IMR-90 (cell line): ENCODE data around the gene ITGB2. TPM values are rescaled to one million over a fixed set of nuclear protein-coding genes. Genes with fewer than 3 reads are reported as not detected.

Experiments used
- ATAC-seq: fragments of 200-7000 bp; cut with Tn5 transposase; 2 replicates; pipeline ENCODE4 v1.9.1; 2020; ENCODE audit warnings: low read depth, mild to moderate bottlenecking, moderate library complexity
- BruUV-seq: library from RNA; stranded (reverse); fragments of 400-500 nt; replicated peaks from 2 replicates; lab custom pipeline; 2021; lab: Mats Ljungman, UMichigan
- CTCF ChIA-PET: fragments of 300-600 bp; formaldehyde crosslinking; extraction: SDS; loops from one replicate; lab custom pipeline; 2021; ENCODE audit warnings: antibody characterized with exemption; lab: Yijun Ruan, JAX
- POLR2A ChIA-PET: fragments of 300-600 bp; sonication (Branson Sonifier 250); formaldehyde crosslinking; loops from one replicate; lab custom pipeline; 2022; ENCODE audit warnings: antibody characterized with exemption; ENCODE audit not compliant: unreplicated experiment; lab: Charles Lee
- DNase-seq: peaks from one replicate; pipeline ENCODE4 v3.0.0; 2013
- H2AFZ ChIP-seq: replicated peaks from 2 replicates; pipeline ENCODE3; 2013; ENCODE audit warnings: low read length, mild to moderate bottlenecking; ENCODE audit not compliant: poor library complexity
- H2AK5ac ChIP-seq: 2 replicates; pipeline ENCODE4 v1.6.1; 2013; ENCODE audit warnings: low read depth, low read length, inconsistent platforms
- H2AK9ac ChIP-seq: replicated peaks from 2 replicates; pipeline ENCODE3; 2013; ENCODE audit warnings: mild to moderate bottlenecking, low read depth, low read length, moderate library complexity; ENCODE audit not compliant: poor library complexity
- H2BK120ac ChIP-seq: 2 replicates; pipeline ENCODE4 v1.6.1; 2013; ENCODE audit warnings: low read depth, low read length, inconsistent platforms
- H2BK15ac ChIP-seq: 3 replicates; pipeline ENCODE4 v1.6.1; 2013; ENCODE audit warnings: low read depth, low read length, inconsistent platforms
- H2BK20ac ChIP-seq: 2 replicates; pipeline ENCODE4 v1.6.1; 2013; ENCODE audit warnings: low read depth, mild to moderate bottlenecking, inconsistent platforms, low read length, moderate library complexity
- H2BK5ac ChIP-seq: 2 replicates; pipeline ENCODE4 v1.6.1; 2013; ENCODE audit warnings: mild to moderate bottlenecking, low read depth, low read length, inconsistent platforms; ENCODE audit not compliant: poor library complexity, severe bottlenecking
- H3K14ac ChIP-seq: replicated peaks from 2 replicates; pipeline ENCODE4 v1.6.1; 2013; ENCODE audit warnings: low read depth, low read length, inconsistent platforms
- H3K18ac ChIP-seq: 2 replicates; pipeline ENCODE4 v1.6.1; 2013; ENCODE audit warnings: low read depth, low read length, control low read depth
- H3K23ac ChIP-seq: 2 replicates; pipeline ENCODE4 v1.6.1; 2013; ENCODE audit warnings: low read depth, low read length, inconsistent platforms
- H3K27ac ChIP-seq: 2 replicates; pipeline ENCODE4 v1.5.1; 2013; ENCODE audit warnings: mild to moderate bottlenecking, control low read depth, low read length; ENCODE audit not compliant: insufficient read depth
- H3K27me3 ChIP-seq: 2 replicates; pipeline ENCODE4 v1.6.1; 2013; ENCODE audit warnings: low read length; ENCODE audit not compliant: control insufficient read depth, insufficient read depth
- H3K36me3 ChIP-seq: 2 replicates; pipeline ENCODE4 v1.6.1; 2013; ENCODE audit warnings: low read length, mixed read lengths; ENCODE audit not compliant: control insufficient read depth, insufficient read depth
- H3K4ac ChIP-seq: 2 replicates; pipeline ENCODE4 v1.6.1; 2013; ENCODE audit warnings: low read depth, low read length, inconsistent platforms
- H3K4me1 ChIP-seq: 2 replicates; pipeline ENCODE4 v1.6.1; 2013; ENCODE audit warnings: low read length, mixed read lengths; ENCODE audit not compliant: control insufficient read depth, insufficient read depth
- H3K4me2 ChIP-seq: 2 replicates; pipeline ENCODE4 v1.6.1; 2013; ENCODE audit warnings: low read depth, mild to moderate bottlenecking, control low read depth, low read length, moderate library complexity
- H3K4me3 ChIP-seq: 2 replicates; pipeline ENCODE4 v1.5.1; 2013; ENCODE audit warnings: low read depth, mild to moderate bottlenecking, control low read depth, low read length, moderate library complexity; ENCODE audit not compliant: insufficient read depth
- H3K56ac ChIP-seq: 2 replicates; pipeline ENCODE4 v1.6.1; 2013; ENCODE audit warnings: low read length, inconsistent platforms; ENCODE audit not compliant: insufficient read depth; ENCODE audit errors: extremely low read depth
- H3K79me1 ChIP-seq, 2 experiments: 2 replicates each; pipeline ENCODE4 v1.6.1; 2013; ENCODE audit warnings: low read length in 2 of 2, inconsistent platforms in 1 of 2, low read depth in 1 of 2
- H3K9ac ChIP-seq: 2 replicates; pipeline ENCODE4 v1.6.1; 2013; ENCODE audit warnings: low read depth, low read length, control low read depth
- H3K9me1 ChIP-seq: 2 replicates; pipeline ENCODE4 v1.6.1; 2013; ENCODE audit warnings: low read length, inconsistent platforms; ENCODE audit not compliant: insufficient read depth
- H3K9me3 ChIP-seq: 2 replicates; pipeline ENCODE4 v1.6.1; 2013; ENCODE audit warnings: low read length; ENCODE audit not compliant: control insufficient read depth, insufficient read depth
- H4K20me1 ChIP-seq: 2 replicates; pipeline ENCODE4 v1.6.1; 2013; ENCODE audit warnings: low read length, inconsistent platforms; ENCODE audit not compliant: insufficient read depth
- H4K5ac ChIP-seq: 2 replicates; pipeline ENCODE4 v1.6.1; 2013; ENCODE audit warnings: mild to moderate bottlenecking, low read depth, low read length, control low read depth
- H4K8ac ChIP-seq, 2 experiments: 2 replicates each; pipeline ENCODE4 v1.6.1; 2013; ENCODE audit warnings: low read depth in 2 of 2, low read length in 2 of 2, control low read depth in 1 of 2, inconsistent platforms in 1 of 2
- H4K91ac ChIP-seq: 2 replicates; pipeline ENCODE4 v1.6.1; 2013; ENCODE audit warnings: low read depth, low read length, inconsistent platforms; ENCODE audit not compliant: insufficient read depth
- CEBPB ChIP-seq: IDR thresholded peaks from 2 replicates; pipeline ENCODE4 v1.6.1; 2012; ENCODE audit warnings: low read depth, low read length, improper control_type of control experiment
- CHD1 ChIP-seq: IDR thresholded peaks from 2 replicates; pipeline ENCODE4 v1.6.1; 2012; ENCODE audit warnings: low read depth, low read length, improper control_type of control experiment
- CTCF ChIP-seq: conservative IDR thresholded peaks from 2 replicates; pipeline ENCODE4 v1.5.1; 2012; ENCODE audit warnings: mild to moderate bottlenecking, low read depth, low read length, improper control_type of control experiment
- ELK1 ChIP-seq: fragments of 150-350 bp; IDR thresholded peaks from 2 replicates; pipeline ENCODE4 v1.6.1; 2016; ENCODE audit warnings: low read depth, mild to moderate bottlenecking, low read length, moderate library complexity, borderline replicate concordance
- MAFK ChIP-seq: IDR thresholded peaks from 2 replicates; pipeline ENCODE4 v1.6.1; 2012; ENCODE audit warnings: low read depth, low read length, improper control_type of control experiment
- MAZ ChIP-seq: IDR thresholded peaks from 2 replicates; pipeline ENCODE4 v1.6.1; 2012; ENCODE audit warnings: low read depth, mild to moderate bottlenecking, low read length, improper control_type of control experiment, moderate library complexity, borderline replicate concordance
- NFE2L2 ChIP-seq: fragments of 150-350 bp; IDR thresholded peaks from 2 replicates; pipeline ENCODE4 v1.6.1; 2016; ENCODE audit warnings: low read depth, mild to moderate bottlenecking, low read length
- POLR2A ChIP-seq: IDR thresholded peaks from 2 replicates; pipeline ENCODE4 v1.6.1; 2012; ENCODE audit warnings: mild to moderate bottlenecking, low read depth, low read length
- RAD21 ChIP-seq: IDR thresholded peaks from 2 replicates; pipeline ENCODE4 v1.6.1; 2012; ENCODE audit warnings: low read length, improper control_type of control experiment
- RFX5 ChIP-seq: IDR thresholded peaks from 2 replicates; pipeline ENCODE4 v1.8.0; 2012; ENCODE audit warnings: low read depth, mild to moderate bottlenecking, low read length, moderate library complexity
- SMC3 ChIP-seq: fragments of 150-350 bp; IDR thresholded peaks from 2 replicates; pipeline ENCODE4 v1.6.1; 2016; ENCODE audit warnings: low read depth, mild to moderate bottlenecking, antibody characterized with exemption, low read length, moderate library complexity
- USF2 ChIP-seq: fragments of 150-350 bp; IDR thresholded peaks from 2 replicates; pipeline ENCODE4 v1.6.1; 2017; ENCODE audit warnings: mild to moderate bottlenecking, antibody characterized with exemption, low read length, low read depth
- WGBS, 2 experiments: methylation state at CpG; one replicate each; pipeline versions ENCODE4 v1.1.5 to v1.1.7; 2013; ENCODE audit warnings: missing lambda C conversion rate in 2 of 2; ENCODE audit not compliant: insufficient read length in 1 of 2; ENCODE audit errors: extremely low coverage in 2 of 2; 5-methylcytosine and 5-hydroxymethylcytosine counted together
- dilution Hi-C: fragments of 300-500 bp; cut with HindIII; formaldehyde crosslinking; loops from one replicate; pipeline ENCODE4 v1.14.3; 2018; ENCODE audit warnings: low sequenced_read_pairs; ENCODE audit not compliant: unreplicated experiment
- in situ Hi-C: fragments of 300-500 bp; cut with MboI; formaldehyde crosslinking; loops from 3 replicates; pipeline ENCODE4 v1.14.3; 2019; ENCODE audit warnings: low sequenced_read_pairs, inconsistent platforms, mixed read lengths
- intact Hi-C: fragments of 100-400 bp; cut with micrococcal nuclease; formaldehyde crosslinking; loops from 2 replicates; pipeline ENCODE4 v1.10.0; 2022
- polyA plus RNA-seq, 3 experiments: library from polyadenylated mRNA; depleted of rRNA; stranded (reverse); fragments of >200 nt; gene quantifications; 2 replicates each; pipeline ENCODE4 v1.2.3, GENCODE V29; 2012; ENCODE audit warnings: low replicate concordance in 1 of 3
- total RNA-seq: library from RNA; depleted of rRNA; stranded (reverse); fragments of >200 nt; gene quantifications from 2 replicates; pipeline ENCODE4 v1.2.3, GENCODE V29; 2012

The ITGB2 gene
- total and polyA plus RNA-seq, 2 of the 4 experiments (the other 2 are of a cell fraction) = 0.14 TPM; not detected in 1

GRCh38 chr21:44951186-44951915 lies 30.7 kb upstream of the ITGB2 start (continued):
- TF ChIP-seq NFE2L2 = no peak

GRCh38 chr21:44950351-44950750 lies 29.7 kb upstream of the ITGB2 start:
- no peaks in the 10 kb centered on the region for H3K27me3 ChIP-seq
- H2AK9ac ChIP-seq = peak overlapping the region; percentile 71
- H2AFZ ChIP-seq = no peak overlapping the region
- no TSS peak for BruUV-seq
- no peak for DNase-seq
- ChIA-PET POLR2A (no interaction called here), CTCF (interaction anchor here (0.6 to 3.2 kb wide), 8 partner anchors 9 to 190 kb away, joined by 3 to 27 read pairs (median 4); no protein-coding TSS in a partner anchor)
- H2BK15ac ChIP-seq = 0 out of 3 replicates have a peak overlapping the region, but pooled peaks have one; percentile 21
- H4K8ac ChIP-seq = peak overlapping the region; percentile 34 to 54; a peak in 2 of 4 replicates
- H3K14ac ChIP-seq = no peak overlapping the region
- peak overlapping the region; percentile 21; the same call in 1 of the 2 replicates for H4K5ac ChIP-seq
- H2AK5ac ChIP-seq = peak overlapping the region; percentile 88
- no peak overlapping the region for H3K23ac ChIP-seq
- H3K4ac ChIP-seq = peak overlapping the region; percentile 63
- 0 out of 2 replicates have a peak, but pooled peaks cover 3% of the 10 kb centered on the region for H3K9me1 ChIP-seq
- intact Hi-C loops = no loop called here
- H3K4me2 ChIP-seq = no peak overlapping the region
- dilution Hi-C loops = no loop called here
- no peaks in the 10 kb centered on the region for H3K9me3 ChIP-seq
- no peak overlapping the region for H3K18ac ChIP-seq
- H4K91ac ChIP-seq = peak overlapping the region; percentile 86; the same call in 1 of the 2 replicates
- peak overlapping the region; percentile 51 for H2BK5ac ChIP-seq
- no peaks in the 10 kb centered on the region; the same call in 1 of the 2 replicates for H3K4me1 ChIP-seq
- no peak overlapping the region for H3K56ac ChIP-seq
- no peak overlapping the region for H3K27ac ChIP-seq
- ATAC-seq = no peak
- H3K79me1 ChIP-seq = peaks cover 7 to 65% of the 10 kb centered on the region in 2 experiments
- H3K9ac ChIP-seq = no peak overlapping the region; the same call in 1 of the 2 replicates
- WGBS, 2 experiments = 96% methylated on average over 17 of the region's 18 CpGs; no CpG with 5 or more reads in 1 of the 2 experiments
- H3K4me3 ChIP-seq = no peak overlapping the region
- H2BK120ac ChIP-seq = peak overlapping the region; percentile 41; the same call in 1 of the 2 replicates
- peak overlapping the region; percentile 5; the same call in 1 of the 2 replicates for H2BK20ac ChIP-seq
- in situ Hi-C loops = no loop called here
- peaks cover 37% of the 10 kb centered on the region for H4K20me1 ChIP-seq
- peaks cover 27% of the 10 kb centered on the region for H3K36me3 ChIP-seq
- TF ChIP-seq CTCF (no peak), NFE2L2 (no peak), ELK1 (no peak), POLR2A (no peak), USF2 (no peak), CEBPB (no peak), CHD1 (no peak), MAFK (no peak), MAZ (no peak), SMC3 (no peak), RFX5 (no peak), RAD21 (no peak)
